MM.1S (cell line): ENCODE measurements around the gene KXD1.

Experiments used
- EZH2phosphoT487 ChIP-seq: fragments of 300-600 bp; sonication (generic); IDR thresholded peaks from 2 replicates; pipeline ENCODE4 v1.6.1; 2018; ENCODE audit warnings: antibody characterized with exemption, low read length
- TF ChIP-seq, protein P1 (sequence below): fragments of 300-600 bp; sonication (generic); IDR thresholded peaks from 2 replicates; pipeline ENCODE4 v1.5.1; 2016; ENCODE audit warnings: antibody characterized with exemption, low read length, mixed read lengths

GRCh38 chr19:18541258-18541991, 16.2 kb upstream of the KXD1 start:
- TF ChIP-seq, protein P1, sequence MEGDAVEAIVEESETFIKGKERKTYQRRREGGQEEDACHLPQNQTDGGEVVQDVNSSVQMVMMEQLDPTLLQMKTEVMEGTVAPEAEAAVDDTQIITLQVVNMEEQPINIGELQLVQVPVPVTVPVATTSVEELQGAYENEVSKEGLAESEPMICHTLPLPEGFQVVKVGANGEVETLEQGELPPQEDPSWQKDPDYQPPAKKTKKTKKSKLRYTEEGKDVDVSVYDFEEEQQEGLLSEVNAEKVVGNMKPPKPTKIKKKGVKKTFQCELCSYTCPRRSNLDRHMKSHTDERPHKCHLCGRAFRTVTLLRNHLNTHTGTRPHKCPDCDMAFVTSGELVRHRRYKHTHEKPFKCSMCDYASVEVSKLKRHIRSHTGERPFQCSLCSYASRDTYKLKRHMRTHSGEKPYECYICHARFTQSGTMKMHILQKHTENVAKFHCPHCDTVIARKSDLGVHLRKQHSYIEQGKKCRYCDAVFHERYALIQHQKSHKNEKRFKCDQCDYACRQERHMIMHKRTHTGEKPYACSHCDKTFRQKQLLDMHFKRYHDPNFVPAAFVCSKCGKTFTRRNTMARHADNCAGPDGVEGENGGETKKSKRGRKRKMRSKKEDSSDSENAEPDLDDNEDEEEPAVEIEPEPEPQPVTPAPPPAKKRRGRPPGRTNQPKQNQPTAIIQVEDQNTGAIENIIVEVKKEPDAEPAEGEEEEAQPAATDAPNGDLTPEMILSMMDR = no peak
- no peak for TF ChIP-seq EZH2phosphoT487
